Measurements from ENCODE around the gene KIRREL3. TPM values are rescaled to one million over a fixed set of nuclear protein-coding genes. Genes with fewer than 3 reads are reported as not detected.

The KIRREL3 gene
- total RNA-seq, 1 donor from 2014 or later, result not detected

DNA sequence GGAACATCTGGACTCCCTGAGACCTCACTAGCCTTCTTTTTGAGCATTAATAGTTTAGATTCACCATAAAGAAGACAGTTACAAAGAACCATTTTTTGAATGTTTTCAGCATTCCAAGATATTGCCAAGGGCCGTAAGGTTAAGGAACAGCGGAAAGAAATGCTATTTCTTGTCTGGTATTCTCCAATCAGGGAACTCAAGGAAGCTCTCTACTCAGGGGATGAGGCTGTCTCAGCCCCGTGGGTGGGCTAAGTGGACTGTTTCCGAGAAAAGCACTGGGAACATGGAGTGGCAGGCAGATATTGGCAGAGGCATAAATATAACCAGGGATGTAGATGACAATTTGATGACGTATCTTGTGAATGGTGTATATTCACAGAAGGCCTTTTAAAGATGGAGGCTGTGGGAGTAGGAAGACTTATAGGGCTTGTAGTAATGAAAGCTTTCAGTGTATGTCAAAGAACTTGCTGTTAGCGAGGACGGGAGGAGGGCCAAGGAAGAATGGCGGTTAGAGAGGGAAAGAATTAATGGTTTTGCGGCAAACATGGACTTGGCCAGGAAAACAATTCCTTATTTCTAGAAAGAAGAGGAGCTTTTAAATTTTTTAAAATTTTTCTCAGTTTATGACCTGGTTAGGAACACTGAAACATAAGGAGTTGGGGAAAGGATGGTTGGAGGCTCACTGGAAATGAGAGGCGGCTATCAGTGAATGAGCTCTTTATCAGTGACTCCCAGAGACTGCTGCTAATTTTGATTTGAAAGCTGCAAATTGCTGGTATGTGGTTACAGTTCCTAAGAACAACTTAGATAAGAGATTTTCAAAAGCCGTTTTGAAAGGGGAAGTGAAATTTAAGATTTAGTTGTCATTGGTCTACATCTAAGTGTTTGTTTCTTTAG lies 580.5 kb downstream of the KIRREL3 start:
- no peak for DNase-seq (ENCODE audit: low read depth)
- no peak overlapping the region for H3K4me3 ChIP-seq (ENCODE audit: low read depth, low read length)
- no peaks in the 10 kb centered on the region for H3K27me3 ChIP-seq (ENCODE audit: control insufficient read depth, insufficient read depth, low read length)
- no peaks in the 10 kb centered on the region for H3K36me3 ChIP-seq (ENCODE audit: control insufficient read depth, insufficient read depth, low read length)
- TF ChIP-seq, protein P1, sequence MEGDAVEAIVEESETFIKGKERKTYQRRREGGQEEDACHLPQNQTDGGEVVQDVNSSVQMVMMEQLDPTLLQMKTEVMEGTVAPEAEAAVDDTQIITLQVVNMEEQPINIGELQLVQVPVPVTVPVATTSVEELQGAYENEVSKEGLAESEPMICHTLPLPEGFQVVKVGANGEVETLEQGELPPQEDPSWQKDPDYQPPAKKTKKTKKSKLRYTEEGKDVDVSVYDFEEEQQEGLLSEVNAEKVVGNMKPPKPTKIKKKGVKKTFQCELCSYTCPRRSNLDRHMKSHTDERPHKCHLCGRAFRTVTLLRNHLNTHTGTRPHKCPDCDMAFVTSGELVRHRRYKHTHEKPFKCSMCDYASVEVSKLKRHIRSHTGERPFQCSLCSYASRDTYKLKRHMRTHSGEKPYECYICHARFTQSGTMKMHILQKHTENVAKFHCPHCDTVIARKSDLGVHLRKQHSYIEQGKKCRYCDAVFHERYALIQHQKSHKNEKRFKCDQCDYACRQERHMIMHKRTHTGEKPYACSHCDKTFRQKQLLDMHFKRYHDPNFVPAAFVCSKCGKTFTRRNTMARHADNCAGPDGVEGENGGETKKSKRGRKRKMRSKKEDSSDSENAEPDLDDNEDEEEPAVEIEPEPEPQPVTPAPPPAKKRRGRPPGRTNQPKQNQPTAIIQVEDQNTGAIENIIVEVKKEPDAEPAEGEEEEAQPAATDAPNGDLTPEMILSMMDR (IDR thresholded peaks at IDR 0.05; ENCODE audit: insufficient read depth, low read length, severe bottlenecking), result no peak
- FAIRE-seq, result no peak

DNA sequence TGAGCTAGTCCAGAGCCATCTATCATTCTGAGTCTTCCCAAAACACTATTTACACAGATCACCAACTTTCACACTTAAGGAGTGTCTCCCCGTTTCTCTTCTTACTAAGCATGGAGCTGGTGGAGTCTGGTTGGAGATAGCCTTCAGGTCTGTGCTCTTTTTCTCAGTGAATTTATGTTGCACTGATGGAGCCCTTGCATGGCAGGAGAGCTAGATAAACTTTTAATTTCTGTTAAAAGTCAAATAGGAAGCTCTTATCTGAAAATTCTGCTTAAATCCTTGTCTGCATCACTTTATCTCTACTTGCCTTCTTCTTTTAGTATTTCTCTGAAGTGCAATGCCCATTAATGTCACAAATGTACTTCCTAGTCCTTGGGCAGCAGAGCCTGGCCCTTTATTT lies 581.7 kb downstream of the KIRREL3 start:
- no peaks in the 10 kb centered on the region for H3K27me3 ChIP-seq (ENCODE audit: control insufficient read depth, insufficient read depth, low read length)
- no peak overlapping the region for H3K4me3 ChIP-seq (ENCODE audit: low read depth, low read length)
- H3K36me3 ChIP-seq (ENCODE audit: control insufficient read depth, insufficient read depth, low read length), result no peaks in the 10 kb centered on the region
- DNase-seq (ENCODE audit: low read depth) (no peak), FAIRE-seq (no peak)
- TF ChIP-seq, protein P1 (IDR thresholded peaks at IDR 0.05; ENCODE audit: insufficient read depth, low read length, severe bottlenecking), result no peak

DNA sequence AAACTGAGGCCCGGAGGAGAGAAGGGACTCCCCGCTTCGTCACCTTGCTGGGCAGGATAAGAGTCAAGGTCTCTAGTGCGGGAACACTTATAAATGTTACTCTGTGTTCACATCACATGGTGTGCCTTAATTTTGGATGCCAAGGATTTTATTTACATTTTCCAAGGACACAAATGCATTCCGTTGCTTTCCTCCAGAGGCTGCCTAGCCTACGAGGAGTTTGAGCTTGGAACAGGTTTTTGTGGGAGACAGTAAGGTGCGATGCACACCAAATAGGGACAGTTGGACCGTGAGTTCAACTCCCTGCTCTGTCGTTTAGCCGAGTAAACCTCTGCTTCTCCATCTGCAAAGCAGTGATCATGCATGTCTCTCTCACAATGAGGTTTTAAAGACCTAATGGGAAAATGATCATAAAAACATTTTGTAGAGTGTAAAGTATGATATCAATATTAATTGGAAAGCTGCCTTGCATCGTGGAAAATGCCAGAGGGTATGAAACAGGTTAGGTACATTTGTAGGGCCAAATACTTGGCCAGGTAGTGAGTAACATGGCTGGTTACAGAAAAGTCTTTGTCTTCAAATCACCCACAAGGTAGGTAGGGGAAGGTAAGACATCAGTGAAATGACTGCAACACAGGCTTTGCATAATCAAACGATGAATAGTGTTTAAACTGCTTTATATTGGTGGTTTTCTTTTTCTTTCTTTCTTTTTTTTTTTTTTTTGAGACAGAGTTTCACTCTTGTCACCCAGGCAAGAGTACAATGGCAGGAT lies 583.3 kb downstream of the KIRREL3 start:
- FAIRE-seq (no peak), DNase-seq (ENCODE audit: low read depth) (peak; percentile 35)
- TF ChIP-seq, protein P1 (IDR thresholded peaks at IDR 0.05; ENCODE audit: insufficient read depth, low read length, severe bottlenecking), result no peak
- peak overlapping the region; percentile 47 for H3K4me3 ChIP-seq (ENCODE audit: low read depth, low read length)
- H3K27me3 ChIP-seq (ENCODE audit: control insufficient read depth, insufficient read depth, low read length), result no peaks in the 10 kb centered on the region
- H3K36me3 ChIP-seq (ENCODE audit: control insufficient read depth, insufficient read depth, low read length), result no peaks in the 10 kb centered on the region

DNA sequence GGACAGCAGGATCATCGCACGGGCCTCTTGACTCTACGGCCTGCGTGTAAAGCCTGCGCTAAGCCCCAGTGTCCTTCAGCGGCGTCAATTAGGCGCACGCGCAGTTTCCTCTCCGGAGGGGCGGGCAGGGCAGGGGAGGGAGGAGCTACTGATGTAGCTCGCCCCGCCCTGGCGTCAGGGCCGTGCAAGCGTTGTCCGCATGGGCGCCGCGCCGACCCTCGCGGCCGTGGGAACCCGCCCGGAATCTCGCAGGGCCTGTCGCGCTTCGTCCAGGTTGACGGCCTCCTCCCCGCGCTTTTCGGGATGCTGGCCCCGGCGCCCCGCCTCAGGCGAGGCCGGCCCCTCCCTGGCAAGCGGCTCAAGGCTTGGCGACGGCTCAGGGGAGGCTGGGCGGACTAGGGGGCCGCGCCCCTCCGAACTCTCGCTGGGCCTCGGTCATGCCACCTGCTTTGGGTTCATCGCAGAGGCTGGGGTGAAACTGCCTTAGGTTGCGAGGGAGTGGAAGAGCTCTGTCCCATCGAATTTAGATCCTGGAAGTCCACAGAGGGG lies 584.0 kb downstream of the KIRREL3 start:
- Histone ChIP-seq H3K4me3 (ENCODE audit: low read depth, low read length) (peak overlapping the region; percentile 47), H3K27me3 (ENCODE audit: control insufficient read depth, insufficient read depth, low read length) (no peaks in the 10 kb centered on the region), H3K36me3 (ENCODE audit: control insufficient read depth, insufficient read depth, low read length) (no peaks in the 10 kb centered on the region)
- TF ChIP-seq, protein P1 (IDR thresholded peaks at IDR 0.05; ENCODE audit: insufficient read depth, low read length, severe bottlenecking), result no peak
- FAIRE-seq, result no peak
- peak; percentile 63 for DNase-seq (ENCODE audit: low read depth)

DNA sequence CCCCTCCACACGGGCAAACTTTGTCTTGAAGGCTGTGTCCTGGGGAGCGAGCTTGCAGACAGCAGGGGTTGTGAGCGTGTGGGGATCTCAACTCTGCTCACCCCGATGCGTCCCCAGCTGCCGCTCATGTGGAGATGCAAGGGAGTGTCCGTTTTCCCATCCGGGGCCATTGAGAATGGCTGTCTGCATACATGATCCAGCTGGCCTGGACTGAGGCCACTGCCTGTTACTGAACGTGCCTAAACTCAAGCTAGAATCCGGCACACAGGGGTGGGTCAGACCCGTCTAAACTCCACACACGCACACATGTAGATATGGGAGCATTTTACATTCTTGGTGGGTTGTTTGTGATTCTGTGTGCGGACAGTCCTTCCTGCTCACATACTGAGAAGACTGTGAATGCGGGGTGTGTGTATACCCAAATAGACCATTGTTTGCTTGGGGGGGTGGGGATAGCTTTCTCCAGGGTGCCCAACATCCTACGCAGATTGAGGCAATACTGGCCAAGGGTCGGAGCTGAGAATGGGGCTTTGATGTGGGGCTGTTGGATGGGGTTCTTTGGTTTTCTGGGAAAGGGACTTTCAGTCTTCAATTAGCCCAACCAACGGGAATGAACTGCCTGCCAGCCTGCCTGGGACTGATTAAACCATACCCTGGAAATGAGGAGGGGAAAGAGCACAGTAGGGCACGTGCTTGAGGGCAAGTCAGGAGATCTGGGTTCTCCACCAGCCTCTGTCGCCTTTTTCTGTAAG lies 584.7 kb downstream of the KIRREL3 start:
- Histone ChIP-seq H3K36me3 (ENCODE audit: control insufficient read depth, insufficient read depth, low read length) (no peaks in the 10 kb centered on the region), H3K27me3 (ENCODE audit: control insufficient read depth, insufficient read depth, low read length) (no peaks in the 10 kb centered on the region), H3K4me3 (ENCODE audit: low read depth, low read length) (peak overlapping the region; percentile 47)
- no peak for DNase-seq (ENCODE audit: low read depth)
- FAIRE-seq, result no peak
- TF ChIP-seq, protein P1 (IDR thresholded peaks at IDR 0.05; ENCODE audit: insufficient read depth, low read length, severe bottlenecking), result no peak

All from bronchial epithelial cell (primary cell).